Uterus (tissue), 4 donors: ENCODE results near the gene LPCAT1. TPM values are rescaled to one million over a fixed set of nuclear protein-coding genes. Genes with fewer than 3 reads are reported as not detected.
"Not testable (repeated sequence)": the region's sequence is repeated elsewhere in the genome, so short reads cannot be mapped to it uniquely, and the experiment has no call there.

Experiments
- DNase-seq, 2 donors: peaks; one replicate each; pipeline ENCODE4 v3.0.0-alpha.2; 2019 to 2020
- H3K27ac ChIP-seq, 2 donors: fragments of 200-600 bp; sonication (generic); 1 replicate in 1 of 2; 2 replicates in 1 of 2; pipeline ENCODE4 v1.5.1; 2016 to 2018
- H3K27me3 ChIP-seq, 2 donors: fragments of 200-600 bp; sonication (generic); one replicate each; pipeline ENCODE4 v1.5.1; 2018 to 2019; ENCODE audit warnings: control low read depth in 1 of 2
- H3K36me3 ChIP-seq, 2 donors: fragments of 200-600 bp; sonication (generic); one replicate each; pipeline ENCODE4 v1.5.1; 2019; ENCODE audit warnings: control low read depth in 1 of 2
- H3K4me1 ChIP-seq, 2 donors: fragments of 200-600 bp; sonication (generic); one replicate each; pipeline ENCODE4 v1.5.1; 2018 to 2019; ENCODE audit warnings: control low read depth in 1 of 2
- H3K4me3 ChIP-seq, 2 donors: fragments of 200-600 bp; sonication (generic); 1 replicate in 1 of 2; 2 replicates in 1 of 2; pipeline ENCODE4 v1.5.1; 2018 to 2019; ENCODE audit warnings: mild to moderate bottlenecking in 1 of 2
- H3K9me3 ChIP-seq, 2 donors: fragments of 200-600 bp; sonication (generic); one replicate each; pipeline ENCODE4 v1.5.1; 2019; ENCODE audit warnings: control low read depth in 1 of 2
- CTCF ChIP-seq, 4 experiments: fragments of 200-600 bp in 2 of 4; fragments of 450-650 bp in 2 of 4; sonication (generic) in 2 of 4; IDR thresholded peaks; one replicate each; pipeline ENCODE4 v1.5.1; 2016 to 2019; ENCODE audit warnings: antibody characterized with exemption in 4 of 4, mild to moderate bottlenecking in 2 of 4, moderate library complexity in 1 of 4
- POLR2A ChIP-seq, 2 donors: fragments of 450-650 bp; IDR thresholded peaks; one replicate each; pipeline ENCODE4 v1.6.1; 2016; ENCODE audit warnings: antibody characterized with exemption in 2 of 2, mild to moderate bottlenecking in 1 of 2, moderate library complexity in 1 of 2
- intact Hi-C: fragments of 100-400 bp; cut with DNase I; formaldehyde crosslinking; loops from one replicate; pipeline ENCODE4 v1.15.1; 2023; ENCODE audit warnings: low total_unique reads
- total RNA-seq, 4 donors: library from RNA; depleted of rRNA in 3 of 4; stranded (reverse); fragments of >200 nt in 3 of 4; gene quantifications; one replicate each; pipeline versions ENCODE4 v1.1.0 to v1.2.4, GENCODE V29; 2014 to 2023
- donor health status: DM: yes; HTN: yes; CAD: no.

Gene LPCAT1
- total RNA-seq, 4 donors from 2014 or later, result 21.5 to 51.0 (median 40.0) TPM

GRCh38 chr5:1505506-1506241, 18.1 kb downstream of the LPCAT1 start:
- Histone ChIP-seq H3K4me1 (peaks cover 0 to 5% of the 10 kb centered on the region in 2 donors), H3K9me3 (no peaks in the 10 kb centered on the region), H3K36me3 (no peaks in the 10 kb centered on the region), H3K27me3 (no peaks in the 10 kb centered on the region), H3K4me3 (no peak overlapping the region), H3K27ac (no peak overlapping the region)
- TF ChIP-seq POLR2A (IDR thresholded peaks at IDR 0.05) (no peak), CTCF (IDR thresholded peaks at IDR 0.05) (no peak)
- DNase-seq, result no peak
- intact Hi-C loops, result no loop called here

GRCh38 chr5:1505089-1505488, 18.7 kb downstream of the LPCAT1 start:
- H3K27me3 ChIP-seq, H3K36me3 ChIP-seq, H3K4me1 ChIP-seq, intact Hi-C loops, H3K9me3 ChIP-seq, H3K4me3 ChIP-seq, H3K27ac ChIP-seq, DNase-seq: not testable (repeated sequence)

- H3K4me1 ChIP-seq, result peaks cover 0 to 6% of the 10 kb centered on the region in 2 donors
- no peaks in the 10 kb centered on the region for H3K9me3 ChIP-seq
- H3K36me3 ChIP-seq, result no peaks in the 10 kb centered on the region
- no peak for TF ChIP-seq CTCF (IDR thresholded peaks at IDR 0.05)
- no peak for TF ChIP-seq POLR2A (IDR thresholded peaks at IDR 0.05)
- H3K4me3 ChIP-seq, result no peak overlapping the region
- intact Hi-C loops, result no loop called here
- H3K27me3 ChIP-seq, result no peaks in the 10 kb centered on the region
- no peak overlapping the region for H3K27ac ChIP-seq
- DNase-seq, result no peak
Measured at GRCh38 chr5:1504617-1505016, 19.1 kb downstream of the LPCAT1 start.

GRCh38 chr5:1504069-1504595, 19.6 kb downstream of the LPCAT1 start:
- no peak for DNase-seq
- H3K27ac ChIP-seq, result no peak overlapping the region
- no peaks in the 10 kb centered on the region for H3K9me3 ChIP-seq
- H3K36me3 ChIP-seq, result no peaks in the 10 kb centered on the region
- intact Hi-C loops, result no loop called here
- no peak overlapping the region for H3K4me3 ChIP-seq
- H3K4me1 ChIP-seq, result peaks cover 0 to 6% of the 10 kb centered on the region in 2 donors
- no peak for TF ChIP-seq CTCF (IDR thresholded peaks at IDR 0.05)
- no peak for TF ChIP-seq POLR2A (IDR thresholded peaks at IDR 0.05)
- no peaks in the 10 kb centered on the region for H3K27me3 ChIP-seq

GRCh38 chr5:1503241-1504068, 20.3 kb downstream of the LPCAT1 start:
- H3K27me3 ChIP-seq, result no peaks in the 10 kb centered on the region
- H3K4me1 ChIP-seq, result peaks cover 0 to 6% of the 10 kb centered on the region in 2 donors
- intact Hi-C loops, result no loop called here
- no peaks in the 10 kb centered on the region for H3K36me3 ChIP-seq
- no peak overlapping the region for H3K27ac ChIP-seq
- TF ChIP-seq CTCF (IDR thresholded peaks at IDR 0.05) (no peak), POLR2A (IDR thresholded peaks at IDR 0.05) (no peak)
- no peak overlapping the region for H3K4me3 ChIP-seq
- H3K9me3 ChIP-seq, result no peaks in the 10 kb centered on the region
- DNase-seq, result no peak
